Measurements from ENCODE around the gene NAV3.

GRCh38 chr12:78210894-78211302 is 380.2 kb downstream of the NAV3 start:
- TF ChIP-seq POLR2A (IDR thresholded peaks at IDR 0.05) = no peak
- TF ChIP-seq CTCF (IDR thresholded peaks at IDR 0.05) = no peak
- TF ChIP-seq EP300 (IDR thresholded peaks at IDR 0.05) = no peak
